ENCODE results near the gene TXNDC2. TPM values are rescaled to one million over a fixed set of nuclear protein-coding genes. Genes with fewer than 3 reads are reported as not detected.

The TXNDC2 gene
- total RNA-seq, 1 experiment from 2014 or later = 0.12 TPM

DNA sequence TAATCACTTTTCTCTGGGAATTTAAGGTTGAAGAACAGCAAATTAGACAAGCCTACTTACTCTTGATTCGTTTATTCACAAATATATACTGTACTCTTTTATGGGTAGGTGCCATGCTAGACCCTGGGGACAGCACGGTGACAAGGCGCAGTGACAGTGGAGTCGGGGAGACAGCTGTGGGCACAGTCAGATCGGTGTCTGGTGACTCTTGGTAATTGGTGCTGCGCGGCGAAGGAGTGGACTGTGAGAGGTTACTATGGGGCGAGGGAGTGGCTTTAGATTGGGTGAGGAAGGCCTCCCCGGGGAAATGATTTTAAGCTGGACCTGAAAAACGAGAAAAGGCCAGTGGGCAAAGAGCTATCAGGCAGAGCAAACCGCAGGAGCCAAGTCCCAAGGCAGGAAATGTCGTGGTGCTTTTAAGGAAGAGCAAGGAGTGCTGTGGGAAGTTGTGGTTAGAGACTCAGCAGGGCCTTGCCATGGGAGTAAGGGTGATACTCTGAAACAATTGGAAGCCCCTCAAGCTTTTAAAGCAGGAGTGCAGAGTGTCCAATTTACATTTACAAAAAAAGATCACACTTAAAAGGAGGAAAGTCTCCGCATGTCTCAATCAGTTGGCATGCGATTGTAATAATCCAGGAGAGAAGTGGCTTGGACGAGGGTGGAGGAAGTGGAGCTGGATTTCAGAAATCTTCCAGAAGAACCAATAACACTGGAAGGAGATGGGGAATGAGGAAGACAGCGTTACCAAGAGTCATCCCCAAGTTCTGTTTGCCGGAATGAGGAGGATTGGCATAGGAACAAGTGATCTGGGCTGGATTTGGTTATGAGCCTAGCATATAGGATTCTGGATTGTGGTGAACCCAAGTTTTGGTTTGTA lies 36.1 kb upstream of the TXNDC2 start (continued):
- TF ChIP-seq, protein P1, sequence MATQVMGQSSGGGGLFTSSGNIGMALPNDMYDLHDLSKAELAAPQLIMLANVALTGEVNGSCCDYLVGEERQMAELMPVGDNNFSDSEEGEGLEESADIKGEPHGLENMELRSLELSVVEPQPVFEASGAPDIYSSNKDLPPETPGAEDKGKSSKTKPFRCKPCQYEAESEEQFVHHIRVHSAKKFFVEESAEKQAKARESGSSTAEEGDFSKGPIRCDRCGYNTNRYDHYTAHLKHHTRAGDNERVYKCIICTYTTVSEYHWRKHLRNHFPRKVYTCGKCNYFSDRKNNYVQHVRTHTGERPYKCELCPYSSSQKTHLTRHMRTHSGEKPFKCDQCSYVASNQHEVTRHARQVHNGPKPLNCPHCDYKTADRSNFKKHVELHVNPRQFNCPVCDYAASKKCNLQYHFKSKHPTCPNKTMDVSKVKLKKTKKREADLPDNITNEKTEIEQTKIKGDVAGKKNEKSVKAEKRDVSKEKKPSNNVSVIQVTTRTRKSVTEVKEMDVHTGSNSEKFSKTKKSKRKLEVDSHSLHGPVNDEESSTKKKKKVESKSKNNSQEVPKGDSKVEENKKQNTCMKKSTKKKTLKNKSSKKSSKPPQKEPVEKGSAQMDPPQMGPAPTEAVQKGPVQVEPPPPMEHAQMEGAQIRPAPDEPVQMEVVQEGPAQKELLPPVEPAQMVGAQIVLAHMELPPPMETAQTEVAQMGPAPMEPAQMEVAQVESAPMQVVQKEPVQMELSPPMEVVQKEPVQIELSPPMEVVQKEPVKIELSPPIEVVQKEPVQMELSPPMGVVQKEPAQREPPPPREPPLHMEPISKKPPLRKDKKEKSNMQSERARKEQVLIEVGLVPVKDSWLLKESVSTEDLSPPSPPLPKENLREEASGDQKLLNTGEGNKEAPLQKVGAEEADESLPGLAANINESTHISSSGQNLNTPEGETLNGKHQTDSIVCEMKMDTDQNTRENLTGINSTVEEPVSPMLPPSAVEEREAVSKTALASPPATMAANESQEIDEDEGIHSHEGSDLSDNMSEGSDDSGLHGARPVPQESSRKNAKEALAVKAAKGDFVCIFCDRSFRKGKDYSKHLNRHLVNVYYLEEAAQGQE (IDR thresholded peaks at IDR 0.05; ENCODE audit: low read depth) = no peak
- TF ChIP-seq SRF (IDR thresholded peaks at IDR 0.05; ENCODE audit: low read depth) = no peak

DNA sequence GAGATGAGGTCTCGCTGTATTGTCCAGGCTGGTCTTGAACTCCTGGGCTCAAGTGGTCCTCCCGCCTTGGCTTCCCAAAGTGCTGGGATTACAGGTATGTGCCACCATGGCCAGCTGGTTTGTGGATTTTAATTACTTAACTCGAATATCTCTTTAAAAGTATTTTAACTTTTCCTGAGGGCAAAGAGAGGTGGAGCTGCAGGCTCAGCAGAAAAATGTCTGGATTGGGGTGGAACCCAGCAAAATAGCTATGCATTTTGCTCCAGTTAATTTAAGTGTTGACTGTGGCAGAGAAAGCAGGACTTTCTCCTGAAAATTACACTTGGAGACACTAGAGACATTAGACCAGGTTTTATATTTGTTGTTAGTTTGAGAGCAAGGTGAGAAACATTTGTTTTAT lies 35.5 kb upstream of the TXNDC2 start:
- intact Hi-C loops (cut with micrococcal nuclease) = no loop called here
- H3K79me2 ChIP-seq (ENCODE audit: insufficient read depth, low read length) = no peaks in the 10 kb centered on the region
- no peaks in the 10 kb centered on the region for H3K36me3 ChIP-seq (ENCODE audit: control insufficient read depth in 1 of 2, insufficient read depth in 2 of 2, low read length in 2 of 2)
- BruUV-seq (replicated peaks) = no TSS peak
- ChIA-PET POLR2A (interaction anchor here (1.5 kb wide), 1 partner anchor 22 kb away, joined by 4 read pairs; no protein-coding TSS in a partner anchor), RAD21 (ENCODE audit: low non-redundant PET in 1 of 2, low total read pairs in 2 of 2, uncharacterized antibody in 2 of 2, unreplicated experiment in 2 of 2) (no interaction called here), CTCF (interaction anchor here (1.0 kb wide), 1 partner anchor 54 kb away, joined by 3 read pairs; no protein-coding TSS in a partner anchor)
- H3K27me3 ChIP-seq (ENCODE audit: insufficient read depth, low read length) = no peaks in the 10 kb centered on the region
- H3K27ac ChIP-seq (ENCODE audit: low read depth, low read length) = no peak overlapping the region
- DNase-seq (ENCODE audit: low read depth, low spot score) (no peak), ATAC-seq (no peak)
- H3K4me1 ChIP-seq (ENCODE audit: control insufficient read depth in 1 of 2, insufficient read depth in 2 of 2, low read length in 2 of 2) = peaks cover 0 to 5% of the 10 kb centered on the region in 2 experiments; a peak in 1 of 4 replicates
- H4K20me1 ChIP-seq (ENCODE audit: insufficient read depth) = no peaks in the 10 kb centered on the region
- TF ChIP-seq, protein P2, sequence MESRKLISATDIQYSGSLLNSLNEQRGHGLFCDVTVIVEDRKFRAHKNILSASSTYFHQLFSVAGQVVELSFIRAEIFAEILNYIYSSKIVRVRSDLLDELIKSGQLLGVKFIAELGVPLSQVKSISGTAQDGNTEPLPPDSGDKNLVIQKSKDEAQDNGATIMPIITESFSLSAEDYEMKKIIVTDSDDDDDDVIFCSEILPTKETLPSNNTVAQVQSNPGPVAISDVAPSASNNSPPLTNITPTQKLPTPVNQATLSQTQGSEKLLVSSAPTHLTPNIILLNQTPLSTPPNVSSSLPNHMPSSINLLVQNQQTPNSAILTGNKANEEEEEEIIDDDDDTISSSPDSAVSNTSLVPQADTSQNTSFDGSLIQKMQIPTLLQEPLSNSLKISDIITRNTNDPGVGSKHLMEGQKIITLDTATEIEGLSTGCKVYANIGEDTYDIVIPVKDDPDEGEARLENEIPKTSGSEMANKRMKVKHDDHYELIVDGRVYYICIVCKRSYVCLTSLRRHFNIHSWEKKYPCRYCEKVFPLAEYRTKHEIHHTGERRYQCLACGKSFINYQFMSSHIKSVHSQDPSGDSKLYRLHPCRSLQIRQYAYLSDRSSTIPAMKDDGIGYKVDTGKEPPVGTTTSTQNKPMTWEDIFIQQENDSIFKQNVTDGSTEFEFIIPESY (IDR thresholded peaks at IDR 0.05; ENCODE audit: extremely low read depth, insufficient replicate concordance, low read length) = no peak
- no peak for TF ChIP-seq CBX3 (IDR thresholded peaks at IDR 0.05; ENCODE audit: low read depth)
- no peak for TF ChIP-seq EZH2 (IDR thresholded peaks at IDR 0.05)
- TF ChIP-seq ZNF274 (IDR thresholded peaks at IDR 0.05; ENCODE audit: low read depth, low read length) = no peak
- no peak for TF ChIP-seq POLR2A (IDR thresholded peaks at IDR 0.05; ENCODE audit: borderline replicate concordance, extremely low read depth, insufficient read depth, insufficient read length)
- TF ChIP-seq, protein P3, sequence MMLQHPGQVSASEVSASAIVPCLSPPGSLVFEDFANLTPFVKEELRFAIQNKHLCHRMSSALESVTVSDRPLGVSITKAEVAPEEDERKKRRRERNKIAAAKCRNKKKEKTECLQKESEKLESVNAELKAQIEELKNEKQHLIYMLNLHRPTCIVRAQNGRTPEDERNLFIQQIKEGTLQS (IDR thresholded peaks at IDR 0.05) = no peak
- no peak for TF ChIP-seq EZH2phosphoT487 (IDR thresholded peaks at IDR 0.05; ENCODE audit: borderline replicate concordance)
- no peak for TF ChIP-seq POLR2AphosphoS5 (IDR thresholded peaks at IDR 0.05; ENCODE audit: low read depth, low read length)
- TF ChIP-seq, protein P1 (IDR thresholded peaks at IDR 0.05; ENCODE audit: low read depth) = no peak
- no peak overlapping the region for H3K4me2 ChIP-seq (ENCODE audit: low read length)
- H3K9me3 ChIP-seq (ENCODE audit: control insufficient read depth in 1 of 2, insufficient read depth in 1 of 2, low read depth in 1 of 2, low read length in 2 of 2) = peaks cover 0 to 4% of the 10 kb centered on the region in 2 experiments; a peak in 1 of 4 replicates
- no peak overlapping the region for H3K4me3 ChIP-seq (replicated peaks in 1 of 2; ENCODE audit: low read depth in 1 of 2, low read length in 2 of 2)
- H2AFZ ChIP-seq (ENCODE audit: low read depth, low read length, poor library complexity, severe bottlenecking) = no peak overlapping the region
- no peak overlapping the region for H3K9ac ChIP-seq (ENCODE audit: low read length)
- H3K9me2 ChIP-seq (ENCODE audit: insufficient read depth) = no peaks in the 10 kb centered on the region

All from HCT116 (cell line).